Mesendoderm (in vitro differentiated cells): ENCODE data around the gene TTC9C.
"Not testable (repeated sequence)": the region's sequence is repeated elsewhere in the genome, so short reads cannot be mapped to it uniquely, and the experiment has no call there.

Source experiments
- DNase-seq: peaks from one replicate; pipeline ENCODE4 v3.0.0; 2013
- H2AK5ac ChIP-seq: 2 replicates; pipeline ENCODE4 v1.6.1; 2013; ENCODE audit warnings: low read length, inconsistent platforms
- H2BK120ac ChIP-seq: 2 replicates; pipeline ENCODE4 v1.6.1; 2013; ENCODE audit warnings: low read depth, mild to moderate bottlenecking, low read length, moderate library complexity, mixed read lengths
- H2BK15ac ChIP-seq: replicated peaks from 2 replicates; pipeline ENCODE4 v1.6.1; 2013; ENCODE audit warnings: low read depth, mild to moderate bottlenecking, moderate library complexity
- H2BK5ac ChIP-seq: 2 replicates; pipeline ENCODE4 v1.6.1; 2013; ENCODE audit warnings: low read length, inconsistent platforms
- H3K18ac ChIP-seq: 2 replicates; pipeline ENCODE4 v1.6.1; 2013; ENCODE audit warnings: mild to moderate bottlenecking, low read length, mixed read lengths
- H3K23ac ChIP-seq: one replicate; pipeline ENCODE4 v1.6.1; 2013; ENCODE audit warnings: low read length
- H3K27ac ChIP-seq: 2 replicates; pipeline ENCODE4 v1.5.1; 2013; ENCODE audit warnings: low read depth, mild to moderate bottlenecking, inconsistent platforms, low read length, moderate library complexity
- H3K27me3 ChIP-seq: 2 replicates; pipeline ENCODE4 v1.6.1; 2013; ENCODE audit warnings: low read length, control low read depth, mild to moderate bottlenecking, inconsistent platforms; ENCODE audit not compliant: insufficient read depth, poor library complexity
- H3K36me3 ChIP-seq: 2 replicates; pipeline ENCODE4 v1.6.1; 2013; ENCODE audit warnings: low read length, inconsistent platforms; ENCODE audit not compliant: control insufficient read depth, insufficient read depth
- H3K4ac ChIP-seq: one replicate; pipeline ENCODE4 v1.6.1; 2013; ENCODE audit warnings: low read depth, mild to moderate bottlenecking, low read length, moderate library complexity
- H3K4me1 ChIP-seq: 2 replicates; pipeline ENCODE4 v1.6.1; 2013; ENCODE audit warnings: low read depth, low read length, inconsistent platforms; ENCODE audit not compliant: control insufficient read depth
- H3K4me2 ChIP-seq: 2 replicates; pipeline ENCODE4 v1.6.1; 2013; ENCODE audit warnings: low read length
- H3K4me3 ChIP-seq: 2 replicates; pipeline ENCODE4 v1.5.1; 2013; ENCODE audit warnings: mild to moderate bottlenecking, low read length
- H3K56ac ChIP-seq: one replicate; pipeline ENCODE4 v1.6.1; 2013; ENCODE audit warnings: low read length
- H3K79me1 ChIP-seq: 2 replicates; pipeline ENCODE4 v1.6.1; 2013; ENCODE audit warnings: low read length, inconsistent platforms
- H3K79me2 ChIP-seq: 2 replicates; pipeline ENCODE4 v1.6.1; 2013; ENCODE audit warnings: mild to moderate bottlenecking, low read length; ENCODE audit not compliant: control insufficient read depth, insufficient read depth
- H3K9ac ChIP-seq: 2 replicates; pipeline ENCODE4 v1.6.1; 2013; ENCODE audit warnings: low read length, inconsistent platforms
- H4K5ac ChIP-seq: one replicate; pipeline ENCODE4 v1.6.1; 2013; ENCODE audit warnings: low read length
- H4K8ac ChIP-seq: one replicate; pipeline ENCODE4 v1.6.1; 2013; ENCODE audit warnings: low read depth, mild to moderate bottlenecking, control low read depth, low read length, moderate library complexity
- WGBS: extraction: QIAGEN DNeasy Blood & Tissue Kit; methylation state at CpG from one replicate; pipeline ENCODE4 v1.1.7; 2013; ENCODE audit warnings: low lambda C conversion rate, missing lambda C conversion rate; ENCODE audit not compliant: insufficient coverage; ENCODE audit errors: extremely low coverage; 5-methylcytosine and 5-hydroxymethylcytosine counted together

TTC9C gene

DNA sequence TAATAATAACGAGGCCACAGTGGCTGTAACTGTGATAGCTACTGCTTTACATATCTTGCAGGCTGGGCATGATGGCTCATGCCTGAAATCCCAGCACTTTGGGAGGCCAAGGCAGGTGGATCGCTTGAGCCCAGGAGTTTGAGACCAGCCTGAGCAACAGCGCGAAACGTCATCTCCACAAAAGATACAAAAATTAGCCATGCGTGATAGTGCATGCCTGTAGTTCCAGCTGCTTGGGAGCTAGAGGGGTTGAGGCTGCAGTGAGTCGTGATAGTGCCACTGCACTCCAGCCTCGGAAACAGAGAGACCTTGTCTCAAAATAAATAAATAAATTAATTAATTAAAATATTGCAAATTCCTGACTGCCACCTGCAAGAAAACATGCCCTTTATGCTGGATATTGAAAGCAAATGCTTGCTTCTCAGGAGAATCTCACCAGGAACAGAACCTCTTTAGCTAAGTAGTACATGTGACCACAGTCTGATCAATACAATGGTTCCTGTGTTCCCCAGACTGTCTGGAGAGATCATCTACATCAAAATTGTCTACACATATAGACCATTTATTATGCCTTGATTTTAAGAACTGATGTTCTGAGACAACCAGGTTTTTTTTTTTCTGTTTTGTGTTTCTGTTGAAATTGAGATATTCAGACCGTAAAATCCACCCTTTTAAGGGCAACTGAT lies 19.3 kb downstream of the TTC9C start:
- no peak for DNase-seq
- H3K79me1 ChIP-seq = peaks cover 14% of the 10 kb centered on the region
- no peak overlapping the region for H3K18ac ChIP-seq
- H3K27ac ChIP-seq = no peak overlapping the region
- H3K4me1 ChIP-seq = no peaks in the 10 kb centered on the region
- H4K8ac ChIP-seq = no peak overlapping the region
- no peak overlapping the region for H2AK5ac ChIP-seq
- no peak overlapping the region for H4K5ac ChIP-seq
- no peak overlapping the region for H2BK120ac ChIP-seq
- no peak overlapping the region for H2BK5ac ChIP-seq
- H3K56ac ChIP-seq = no peak overlapping the region
- WGBS = no CpG with 5 or more reads among the region's 9 CpGs
- H3K4ac ChIP-seq = no peak overlapping the region
- no peak overlapping the region for H3K23ac ChIP-seq
- H3K4me3 ChIP-seq = no peak overlapping the region
- H3K27me3 ChIP-seq = no peaks in the 10 kb centered on the region
- peaks cover 11% of the 10 kb centered on the region for H3K79me2 ChIP-seq
- H3K9ac ChIP-seq = no peak overlapping the region
- H2BK15ac ChIP-seq = no peak overlapping the region
- H3K4me2 ChIP-seq = no peak overlapping the region
- peaks cover 4% of the 10 kb centered on the region for H3K36me3 ChIP-seq

DNA sequence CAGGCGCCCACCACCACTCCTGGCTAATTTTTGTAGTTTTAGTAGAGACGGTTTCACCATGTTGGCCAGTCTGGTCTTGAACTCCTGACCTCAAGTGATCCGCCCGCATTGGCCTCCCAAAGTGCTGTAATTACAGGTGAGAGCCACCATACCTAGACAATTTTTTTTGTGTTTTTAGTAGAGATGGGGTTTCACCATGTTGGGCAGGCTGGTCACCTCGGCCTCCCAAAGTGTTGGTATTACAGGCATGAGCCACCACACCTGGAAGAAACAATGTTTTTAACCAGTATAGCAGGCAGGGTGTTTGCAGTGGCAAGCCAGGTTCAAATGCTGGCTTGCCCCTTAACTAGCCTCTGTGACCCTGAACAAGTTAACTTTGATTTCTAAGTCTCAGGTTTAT lies 21.6 kb downstream of the TTC9C start:
- H3K4me1 ChIP-seq, H2BK5ac ChIP-seq, H3K4me2 ChIP-seq, H3K27ac ChIP-seq, H4K8ac ChIP-seq, H3K36me3 ChIP-seq, H4K5ac ChIP-seq, H3K18ac ChIP-seq, H3K9ac ChIP-seq, H3K4me3 ChIP-seq, H3K23ac ChIP-seq, H3K56ac ChIP-seq, H2BK120ac ChIP-seq, H2BK15ac ChIP-seq, H3K27me3 ChIP-seq, H3K4ac ChIP-seq, DNase-seq, H2AK5ac ChIP-seq: not testable (repeated sequence)
- peaks cover 18% of the 10 kb centered on the region for H3K79me2 ChIP-seq
- H3K79me1 ChIP-seq = peaks cover 18% of the 10 kb centered on the region
- WGBS = no CpG with 5 or more reads among the region's 5 CpGs

DNA sequence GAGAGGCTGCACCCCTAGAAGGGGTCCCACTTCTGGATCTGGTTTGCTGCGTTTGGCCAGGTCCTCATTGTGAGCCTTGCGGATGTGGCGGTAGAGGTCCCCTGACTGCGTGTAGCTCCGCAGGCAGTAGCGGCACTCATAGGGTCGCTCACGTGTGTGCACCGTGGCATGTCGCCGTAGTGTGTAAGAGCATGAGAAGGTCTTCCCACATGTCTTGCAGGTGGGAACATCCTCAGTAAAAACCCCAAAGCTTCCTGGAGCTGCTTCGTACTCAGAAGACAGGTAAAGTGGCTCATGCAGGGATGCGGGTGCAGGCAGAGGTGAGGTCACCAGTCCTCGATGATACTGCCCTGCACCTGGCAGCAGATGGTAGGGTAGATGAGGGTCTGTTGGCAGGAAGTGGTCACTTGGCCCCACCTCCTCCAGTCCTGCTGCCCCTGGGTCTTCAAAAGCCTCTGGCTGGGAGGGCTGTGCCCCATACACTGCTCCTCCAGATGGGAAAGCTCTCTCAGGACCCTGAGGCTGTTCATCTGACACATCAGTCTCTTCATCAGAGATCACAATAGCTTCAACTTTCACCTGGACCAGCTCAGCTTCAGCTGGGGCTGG lies 24.0 kb downstream of the TTC9C start:
- H3K9ac ChIP-seq = no peak overlapping the region
- no peak overlapping the region for H3K4me3 ChIP-seq
- no peak overlapping the region for H3K18ac ChIP-seq
- H2BK5ac ChIP-seq = no peak overlapping the region
- H3K23ac ChIP-seq = no peak overlapping the region
- no CpG with 5 or more reads among the region's 14 CpGs for WGBS
- H3K27ac ChIP-seq = no peak overlapping the region
- no peak overlapping the region for H2BK15ac ChIP-seq
- no peaks in the 10 kb centered on the region for H3K4me1 ChIP-seq
- no peak overlapping the region for H2AK5ac ChIP-seq
- no peak overlapping the region for H4K8ac ChIP-seq
- DNase-seq = no peak
- H4K5ac ChIP-seq = no peak overlapping the region
- no peaks in the 10 kb centered on the region for H3K27me3 ChIP-seq
- peaks cover 18% of the 10 kb centered on the region for H3K79me1 ChIP-seq
- H2BK120ac ChIP-seq = no peak overlapping the region
- H3K4me2 ChIP-seq = no peak overlapping the region
- no peak overlapping the region for H3K4ac ChIP-seq
- peaks cover 18% of the 10 kb centered on the region for H3K79me2 ChIP-seq
- no peak overlapping the region for H3K56ac ChIP-seq
- peaks cover 6% of the 10 kb centered on the region for H3K36me3 ChIP-seq

DNA sequence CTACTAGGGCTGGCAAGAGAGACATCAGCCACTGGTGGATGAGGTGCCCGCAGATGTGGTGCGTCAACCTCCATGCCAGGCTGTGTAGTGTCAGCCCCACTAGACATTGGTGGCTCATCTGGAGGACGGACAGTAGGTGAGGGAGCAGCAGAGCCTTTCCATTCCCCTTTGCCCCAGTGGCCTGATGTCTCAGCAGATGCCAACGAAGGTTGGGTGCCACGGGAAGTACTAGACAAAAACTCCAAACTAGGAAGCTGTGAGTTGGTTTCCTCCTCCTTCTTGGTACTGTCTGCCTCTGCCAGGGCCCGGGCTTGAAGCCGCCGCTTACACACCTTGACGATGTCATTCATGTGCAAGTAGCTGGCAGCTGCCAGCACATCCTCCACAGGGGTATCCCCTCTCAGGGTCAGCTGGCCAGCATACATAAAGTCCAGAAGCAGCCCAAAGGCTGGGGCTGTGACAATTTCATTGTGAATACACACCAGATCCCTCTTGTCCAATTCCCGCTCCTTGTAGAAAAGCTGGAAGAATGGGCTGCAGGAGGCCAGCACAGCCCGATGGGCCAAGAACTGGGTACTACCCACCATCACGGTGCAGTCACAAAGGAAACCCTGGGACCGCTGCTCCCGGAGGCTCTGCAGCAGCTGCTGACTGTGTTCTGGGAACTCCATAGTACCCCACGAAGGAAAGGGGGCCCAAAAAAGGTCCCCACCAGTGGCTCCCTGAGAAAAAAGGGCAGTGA lies 24.9 kb downstream of the TTC9C start:
- Histone ChIP-seq H3K36me3 (peaks cover 6% of the 10 kb centered on the region), H3K27me3 (no peaks in the 10 kb centered on the region), H2BK15ac (no peak overlapping the region), H3K79me2 (peaks cover 18% of the 10 kb centered on the region), H3K23ac (no peak overlapping the region), H2AK5ac (no peak overlapping the region), H3K4ac (peak overlapping the region; percentile 89), H3K27ac (no peak overlapping the region), H2BK5ac (no peak overlapping the region), H2BK120ac (no peak overlapping the region), H3K56ac (peak overlapping the region; percentile 65), H3K79me1 (peaks cover 18% of the 10 kb centered on the region), H3K4me2 (peak overlapping the region; percentile 33), H3K4me1 (no peaks in the 10 kb centered on the region), H4K8ac (no peak overlapping the region), H3K4me3 (no peak overlapping the region), H4K5ac (no peak overlapping the region), H3K9ac (peak overlapping the region; percentile 59), H3K18ac (peak overlapping the region; percentile 23)
- DNase-seq = no peak
- WGBS = no CpG with 5 or more reads among the region's 15 CpGs

DNA sequence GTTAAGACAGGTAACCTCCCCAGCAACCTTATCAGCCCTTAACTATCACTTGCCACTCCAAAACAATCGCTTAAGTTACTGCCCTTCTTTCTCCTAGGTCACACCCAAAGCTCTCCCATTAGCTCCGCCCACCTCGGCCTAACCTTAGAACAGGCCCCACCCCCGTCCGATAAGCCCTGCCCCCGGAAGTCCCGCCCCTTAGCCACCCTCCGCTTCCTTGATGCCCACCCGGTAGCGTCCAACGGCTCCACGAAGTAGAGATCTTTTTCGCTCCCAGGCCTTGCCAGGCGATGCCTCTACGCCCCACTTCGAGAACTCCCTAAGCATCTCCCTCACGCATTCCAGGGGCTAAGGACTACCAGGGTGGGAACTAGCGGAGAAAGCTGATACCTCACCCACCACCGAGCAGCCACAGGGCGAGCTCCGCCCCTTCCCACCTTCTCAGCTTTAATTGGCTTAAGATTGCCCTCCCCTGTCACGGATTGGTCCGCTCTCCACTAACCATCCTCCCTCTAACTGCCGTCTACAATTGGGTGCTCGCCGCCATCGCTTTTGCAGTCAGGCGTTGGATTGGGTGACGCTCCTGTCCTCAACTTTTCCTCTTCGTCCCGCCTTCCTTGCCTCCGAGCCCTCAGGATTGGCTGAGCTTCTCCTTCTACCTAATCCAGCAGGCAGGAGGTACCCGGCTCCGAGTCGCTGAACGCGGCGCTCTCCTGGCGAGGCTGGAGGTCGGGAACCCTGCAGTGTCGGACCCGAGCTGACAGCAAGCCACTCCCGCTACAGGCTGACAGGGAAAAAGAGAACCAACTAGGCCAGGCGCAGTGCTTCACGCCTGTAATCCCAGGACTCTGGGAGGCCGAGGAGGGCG lies 25.7 kb downstream of the TTC9C start, which contains the start of gene ZBTB3:
ZBTB3 (minus strand) TSS at position 425 of the 868 bp plus-strand sequence. CDS start 496 bp downstream, outside the sequence.
- no CpG with 5 or more reads among the region's 47 CpGs for WGBS
- no peak within 1 kb of the TSS for H2AK5ac ChIP-seq
- H3K79me1 ChIP-seq = peaks cover 16% of the 10 kb centered on the region
- H3K79me2 ChIP-seq = peaks cover 18% of the 10 kb centered on the region
- H3K18ac ChIP-seq = peak within 1 kb of the TSS; percentile 23
- no peaks in the 10 kb centered on the region for H3K27me3 ChIP-seq
- H3K27ac ChIP-seq = peak within 1 kb of the TSS; percentile 74
- no peak within 1 kb of the TSS for H4K5ac ChIP-seq
- no peak within 1 kb of the TSS for H2BK120ac ChIP-seq
- no peak within 1 kb of the TSS for H2BK15ac ChIP-seq
- H2BK5ac ChIP-seq = peak within 1 kb of the TSS; percentile 66
- peak within 1 kb of the TSS; percentile 89 for H3K4ac ChIP-seq
- no peaks in the 10 kb centered on the region for H3K4me1 ChIP-seq
- peak within 1 kb of the TSS; percentile 89 for H3K4me3 ChIP-seq
- peak within 1 kb of the TSS; percentile 65 for H3K4me2 ChIP-seq
- peak within 1 kb of the TSS; percentile 99 for H3K56ac ChIP-seq
- DNase-seq = peak; percentile 100
- H4K8ac ChIP-seq = no peak within 1 kb of the TSS
- no peak within 1 kb of the TSS for H3K23ac ChIP-seq
- H3K36me3 ChIP-seq = peaks cover 6% of the 10 kb centered on the region
- peak within 1 kb of the TSS; percentile 93 for H3K9ac ChIP-seq
